ENCODE data around the gene COL5A1. TPM values are rescaled to one million over a fixed set of nuclear protein-coding genes. Genes with fewer than 3 reads are reported as not detected.

COL5A1 gene
- total and polyA plus RNA-seq, 2 donors (not counting 1 experiment from before 2014, with no cell fraction given), result 72.8 to 109 TPM

- Histone ChIP-seq H4K20me1 (ENCODE audit: control insufficient read depth, extremely low read depth, insufficient read depth, low read length) (peaks cover 5% of the 10 kb centered on the region), H3K27me3 (ENCODE audit: control insufficient read depth, insufficient read depth, low read length) (no peaks in the 10 kb centered on the region), H3K4me1 (ENCODE audit: control insufficient read depth, extremely low read depth, insufficient read depth, low read length) (peaks cover 14% of the 10 kb centered on the region), H3K27ac (ENCODE audit: insufficient read depth, low read length) (no peak overlapping the region), H3K36me3 (ENCODE audit: control insufficient read depth, insufficient read depth, low read length) (peaks cover 6% of the 10 kb centered on the region), H3K4me2 (ENCODE audit: extremely low read depth, insufficient read depth, low read length) (no peak overlapping the region), H3K9ac (ENCODE audit: insufficient read depth, low read length) (no peak overlapping the region), H3K9me3 (ENCODE audit: control insufficient read depth, insufficient read depth, low read depth, low read length) (no peaks in the 10 kb centered on the region), H3K4me3 (replicated peaks in 1 of 4; ENCODE audit: control extremely low read depth in 1 of 4, insufficient read depth in 1 of 4, low read depth in 3 of 4, low read length in 4 of 4) (no peak overlapping the region), H3K79me2 (ENCODE audit: control insufficient read depth, insufficient read depth, low read length) (peaks cover 55% of the 10 kb centered on the region), H2AFZ (ENCODE audit: low read length) (no peak overlapping the region)
- TF ChIP-seq EZH2 (IDR thresholded peaks at IDR 0.05; ENCODE audit: low read length, missing control alignments), result no peak
- TF ChIP-seq CTCF (conservative IDR thresholded peaks at IDR 0.05 in 1 of 2, IDR thresholded peaks at IDR 0.05 in 1 of 2; ENCODE audit: low read depth in 1 of 2, low read length in 2 of 2), result no peak
- no peak for DNase-seq (ENCODE audit: low read depth in 2 of 2)
Measured at GRCh38 chr9:134682026-134682425, 40.4 kb downstream of the COL5A1 start.

GRCh38 chr9:134682651-134683364, 41.2 kb downstream of the COL5A1 start:
- Histone ChIP-seq H3K36me3 (ENCODE audit: control insufficient read depth, insufficient read depth, low read length) (peaks cover 7% of the 10 kb centered on the region), H3K4me1 (ENCODE audit: control insufficient read depth, extremely low read depth, insufficient read depth, low read length) (peaks cover 14% of the 10 kb centered on the region), H3K27me3 (ENCODE audit: control insufficient read depth, insufficient read depth, low read length) (no peaks in the 10 kb centered on the region), H3K27ac (ENCODE audit: insufficient read depth, low read length) (no peak overlapping the region), H4K20me1 (ENCODE audit: control insufficient read depth, extremely low read depth, insufficient read depth, low read length) (peaks cover 3% of the 10 kb centered on the region), H3K79me2 (ENCODE audit: control insufficient read depth, insufficient read depth, low read length) (peaks cover 55% of the 10 kb centered on the region), H3K4me3 (replicated peaks in 1 of 4; ENCODE audit: control extremely low read depth in 1 of 4, insufficient read depth in 1 of 4, low read depth in 3 of 4, low read length in 4 of 4) (no peak overlapping the region), H3K9me3 (ENCODE audit: control insufficient read depth, insufficient read depth, low read depth, low read length) (no peaks in the 10 kb centered on the region), H3K9ac (ENCODE audit: insufficient read depth, low read length) (no peak overlapping the region), H3K4me2 (ENCODE audit: extremely low read depth, insufficient read depth, low read length) (no peak overlapping the region), H2AFZ (ENCODE audit: low read length) (no peak overlapping the region)
- DNase-seq (ENCODE audit: low read depth in 2 of 2), result no peak
- TF ChIP-seq EZH2 (IDR thresholded peaks at IDR 0.05; ENCODE audit: low read length, missing control alignments) (no peak), CTCF (conservative IDR thresholded peaks at IDR 0.05 in 1 of 2, IDR thresholded peaks at IDR 0.05 in 1 of 2; ENCODE audit: low read depth in 1 of 2, low read length in 2 of 2) (no peak)

GRCh38 chr9:134683714-134684374, 42.2 kb downstream of the COL5A1 start:
- Histone ChIP-seq H3K27ac (ENCODE audit: insufficient read depth, low read length) (no peak overlapping the region), H3K27me3 (ENCODE audit: control insufficient read depth, insufficient read depth, low read length) (no peaks in the 10 kb centered on the region), H3K9ac (ENCODE audit: insufficient read depth, low read length) (no peak overlapping the region), H3K36me3 (ENCODE audit: control insufficient read depth, insufficient read depth, low read length) (peaks cover 7% of the 10 kb centered on the region), H3K9me3 (ENCODE audit: control insufficient read depth, insufficient read depth, low read depth, low read length) (no peaks in the 10 kb centered on the region), H3K79me2 (ENCODE audit: control insufficient read depth, insufficient read depth, low read length) (peaks cover 54% of the 10 kb centered on the region), H3K4me3 (replicated peaks in 1 of 4; ENCODE audit: control extremely low read depth in 1 of 4, insufficient read depth in 1 of 4, low read depth in 3 of 4, low read length in 4 of 4) (no peak overlapping the region), H3K4me1 (ENCODE audit: control insufficient read depth, extremely low read depth, insufficient read depth, low read length) (peaks cover 11% of the 10 kb centered on the region), H2AFZ (ENCODE audit: low read length) (no peak overlapping the region), H3K4me2 (ENCODE audit: extremely low read depth, insufficient read depth, low read length) (no peak overlapping the region), H4K20me1 (ENCODE audit: control insufficient read depth, extremely low read depth, insufficient read depth, low read length) (no peaks in the 10 kb centered on the region)
- no peak for TF ChIP-seq EZH2 (IDR thresholded peaks at IDR 0.05; ENCODE audit: low read length, missing control alignments)
- no peak for TF ChIP-seq CTCF (conservative IDR thresholded peaks at IDR 0.05 in 1 of 2, IDR thresholded peaks at IDR 0.05 in 1 of 2; ENCODE audit: low read depth in 1 of 2, low read length in 2 of 2)
- DNase-seq (ENCODE audit: low read depth in 2 of 2), result no peak

Data from fibroblast of lung (primary cell).